Cardiac septum (tissue), 1 donor: Measurements from ENCODE around the gene LOXHD1. TPM values are rescaled to one million over a fixed set of nuclear protein-coding genes. Genes with fewer than 3 reads are reported as not detected.
A peak's percentile ranks its signal among the peaks of the same experiment; 100 is the strongest.

ENCODE experiments used
- DNase-seq: peaks from one replicate; pipeline ENCODE4 v3.0.0-alpha.2; 2020; ENCODE audit warnings: low spot score
- intact Hi-C: fragments of 100-400 bp; cut with DNase I; formaldehyde crosslinking; loops from one replicate; pipeline ENCODE4 v1.14.0; 2022
- total RNA-seq: library from RNA; stranded (reverse); fragmentation: NEBNext Ultra II Directional; extraction: Animal tissue kit (Norgen Biotek cat#: 25700); gene quantifications from one replicate; pipeline ENCODE4 v1.2.1, GENCODE V29; 2021
- donor health status: DM: no; HTN: no; CAD: no.

The LOXHD1 gene
- total RNA-seq, 1 donor from 2014 or later: 0.48 TPM

GRCh38 chr18:46437061-46437460, 220.0 kb downstream of the LOXHD1 start:
- intact Hi-C loops: no loop called here
- no peak for DNase-seq

GRCh38 chr18:46436621-46437020, 220.4 kb downstream of the LOXHD1 start:
- no peak for DNase-seq
- intact Hi-C loops: no loop called here

GRCh38 chr18:46435031-46435430, 222.0 kb downstream of the LOXHD1 start:
- intact Hi-C loops: no loop called here
- no peak for DNase-seq

GRCh38 chr18:46434629-46435028, 222.4 kb downstream of the LOXHD1 start:
- DNase-seq: no peak
- intact Hi-C loops: no loop called here

GRCh38 chr18:46433121-46433826, 223.7 kb downstream of the LOXHD1 start:
- intact Hi-C loops: no loop called here
- DNase-seq: no peak

GRCh38 chr18:46431522-46432171, 225.4 kb downstream of the LOXHD1 start:
- no peak for DNase-seq
- intact Hi-C loops: no loop called here

- intact Hi-C loops: no loop called here
- peak; percentile 33 for DNase-seq
Observed at GRCh38 chr18:46429649-46430224, 227.3 kb downstream of the LOXHD1 start.

- DNase-seq: no peak
- intact Hi-C loops: no loop called here
Observed at GRCh38 chr18:46429130-46429529, 227.9 kb downstream of the LOXHD1 start.

GRCh38 chr18:46428368-46428767, 228.7 kb downstream of the LOXHD1 start:
- peak; percentile 6 for DNase-seq
- intact Hi-C loops: no loop called here

- intact Hi-C loops: no loop called here
- DNase-seq: peak; percentile 63
Observed at GRCh38 chr18:46427216-46427995, 229.6 kb downstream of the LOXHD1 start.

Other genes with a start within 250 kb of the LOXHD1 start
- 23.3 TPM for gene ST8SIA5, start 99.8 kb upstream of the LOXHD1 start, total RNA-seq